ENCODE data around the gene MIR17HG. TPM values are rescaled to one million over a fixed set of nuclear protein-coding genes. Genes with fewer than 3 reads are reported as not detected.
A peak's percentile ranks its signal among the peaks of the same experiment; 100 is the strongest.

The MIR17HG gene
- total RNA-seq, 4 donors from 2014 or later: 2.2 to 5.7 (median 3.3) TPM

- peak overlapping the region; percentile 49 to 99 (median 81) for H3K4me3 ChIP-seq
- H3K27me3 ChIP-seq: peaks cover 0 to 4% of the 10 kb centered on the region in 2 donors
- no peaks in the 10 kb centered on the region for H3K9me3 ChIP-seq
- H3K4me1 ChIP-seq: peaks cover 0 to 35% (median 21%) of the 10 kb centered on the region in 4 donors
- TF ChIP-seq CTCF (IDR thresholded peaks at IDR 0.05): no peak
- TF ChIP-seq EP300 (IDR thresholded peaks at IDR 0.05): no peak
- TF ChIP-seq POLR2A (IDR thresholded peaks at IDR 0.05): no peak
- DNase-seq (ENCODE audit: low spot score in 2 of 2): no peak
- peak overlapping the region in 3 of 4 donors; percentile 87 to 99 (median 98) for H3K27ac ChIP-seq
- 4 to 5% methylated on average over 11 of the region's 11 CpGs for WGBS, 2 donors
- peaks cover 0 to 5% (median 0%) of the 10 kb centered on the region in 3 donors for H3K36me3 ChIP-seq
Observed at GRCh38 chr13:91346850-91347201, 661 bp upstream of the MIR17HG start.

DNA sequence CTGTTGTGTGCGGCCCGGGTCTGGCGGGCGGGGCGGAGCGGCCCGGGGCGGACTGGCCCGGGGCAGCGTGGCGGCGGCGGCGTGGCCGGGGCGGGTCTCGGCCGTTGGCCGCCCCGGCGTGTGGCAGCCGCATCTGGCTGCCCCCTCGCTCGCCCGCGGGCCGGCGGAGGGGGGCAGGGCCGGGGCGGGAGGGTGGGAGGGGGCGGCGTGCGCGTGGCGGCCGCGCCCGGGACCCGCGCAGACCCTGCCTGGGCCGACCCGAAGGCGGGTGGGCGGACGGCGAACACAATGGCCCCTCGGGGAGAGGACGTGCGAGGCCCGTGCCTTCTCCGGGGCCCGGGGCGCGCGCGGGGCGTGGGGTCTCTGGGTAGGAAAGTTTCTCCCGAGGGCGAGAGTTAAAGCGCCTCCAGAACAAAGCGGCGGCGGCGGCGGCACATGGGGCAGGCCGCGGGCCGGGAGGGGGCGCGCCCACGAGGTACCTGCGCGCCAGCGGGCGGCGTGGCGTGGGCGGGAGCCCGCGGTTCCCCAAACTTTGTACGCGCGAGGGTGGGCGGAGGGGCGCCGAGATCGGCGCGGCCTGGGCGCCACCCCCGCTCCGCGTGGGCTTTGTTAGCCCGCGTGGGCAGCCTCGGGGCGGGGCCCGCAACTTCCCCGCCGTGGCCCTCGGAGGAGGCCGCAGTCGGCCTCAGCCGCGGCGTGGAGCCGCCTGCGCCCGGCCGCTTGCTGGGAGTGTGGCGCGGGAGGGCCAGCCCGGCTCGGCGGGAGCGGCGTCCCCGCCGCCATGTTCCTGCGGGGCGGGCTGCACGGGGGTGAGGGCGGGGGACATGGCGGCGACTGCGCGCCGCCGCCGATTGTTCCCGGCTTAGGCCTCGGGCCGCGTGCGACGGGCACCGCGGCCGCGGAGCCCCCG, 764 bp downstream of the MIR17HG start:
- Histone ChIP-seq H3K9me3 (no peaks in the 10 kb centered on the region), H3K4me3 (peak overlapping the region; percentile 39 to 99 (median 81)), H3K36me3 (peaks cover 0 to 10% (median 0%) of the 10 kb centered on the region in 3 donors), H3K27ac (peak overlapping the region; percentile 76 to 99 (median 94)), H3K27me3 (no peaks in the 10 kb centered on the region), H3K4me1 (peaks cover 0 to 47% (median 21%) of the 10 kb centered on the region in 4 donors)
- TF ChIP-seq EP300 (IDR thresholded peaks at IDR 0.05) (no peak), CTCF (IDR thresholded peaks at IDR 0.05) (peak in 1 of 5 experiments; percentile 5)
- whole genome bisulfite sequencing, 2 donors: 0% methylated on average over 4 of the region's 141 CpGs; no CpG with 5 or more reads in 1 of the 2 donors
- peak; percentile 20 to 27 for DNase-seq (ENCODE audit: low spot score in 2 of 2)

DNA sequence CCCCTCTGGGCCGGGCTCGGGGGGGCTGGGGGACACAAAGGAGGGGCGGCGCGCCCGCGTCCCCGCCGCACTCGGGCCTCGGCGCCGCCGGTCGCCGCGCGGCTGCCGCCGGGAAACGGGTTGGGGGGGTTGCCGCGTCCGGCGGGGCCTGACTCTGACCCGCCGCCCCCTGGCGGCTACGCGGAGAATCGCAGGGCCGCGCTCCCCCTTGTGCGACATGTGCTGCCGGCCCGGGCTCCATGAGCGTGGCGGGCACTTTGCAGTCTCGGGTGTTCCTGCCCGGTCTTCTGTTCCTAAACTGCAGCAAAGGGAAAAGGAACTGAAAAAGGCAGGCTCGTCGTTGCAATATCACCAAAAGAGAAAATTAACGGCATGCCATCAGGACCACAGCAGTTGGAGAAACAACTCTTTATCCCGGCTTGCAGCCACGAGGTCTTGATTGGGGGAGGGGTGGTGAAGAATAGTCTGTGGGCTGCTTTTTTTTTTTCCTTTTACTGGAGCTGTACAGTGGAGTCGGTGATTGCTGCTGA, 1.5 kb downstream of the MIR17HG start:
- TF ChIP-seq EP300 (IDR thresholded peaks at IDR 0.05): peak in 1 of 2 donors; percentile 47
- TF ChIP-seq POLR2A (IDR thresholded peaks at IDR 0.05): peak; percentile 29 to 53
- TF ChIP-seq CTCF (IDR thresholded peaks at IDR 0.05): peak; percentile 94 to 100 (median 98)
- no peaks in the 10 kb centered on the region for H3K9me3 ChIP-seq
- H3K27ac ChIP-seq: peak overlapping the region; percentile 76 to 99 (median 94)
- DNase-seq (ENCODE audit: low spot score in 2 of 2): peak; percentile 95 to 97
- 0 to 1% methylated on average over 13 to 27 of the region's 46 CpGs for WGBS, 2 donors
- H3K27me3 ChIP-seq: no peaks in the 10 kb centered on the region
- peaks cover 0 to 54% (median 22%) of the 10 kb centered on the region in 4 donors for H3K4me1 ChIP-seq
- H3K4me3 ChIP-seq: peak overlapping the region; percentile 36 to 99 (median 81)
- peaks cover 0 to 13% (median 0%) of the 10 kb centered on the region in 3 donors for H3K36me3 ChIP-seq

DNA sequence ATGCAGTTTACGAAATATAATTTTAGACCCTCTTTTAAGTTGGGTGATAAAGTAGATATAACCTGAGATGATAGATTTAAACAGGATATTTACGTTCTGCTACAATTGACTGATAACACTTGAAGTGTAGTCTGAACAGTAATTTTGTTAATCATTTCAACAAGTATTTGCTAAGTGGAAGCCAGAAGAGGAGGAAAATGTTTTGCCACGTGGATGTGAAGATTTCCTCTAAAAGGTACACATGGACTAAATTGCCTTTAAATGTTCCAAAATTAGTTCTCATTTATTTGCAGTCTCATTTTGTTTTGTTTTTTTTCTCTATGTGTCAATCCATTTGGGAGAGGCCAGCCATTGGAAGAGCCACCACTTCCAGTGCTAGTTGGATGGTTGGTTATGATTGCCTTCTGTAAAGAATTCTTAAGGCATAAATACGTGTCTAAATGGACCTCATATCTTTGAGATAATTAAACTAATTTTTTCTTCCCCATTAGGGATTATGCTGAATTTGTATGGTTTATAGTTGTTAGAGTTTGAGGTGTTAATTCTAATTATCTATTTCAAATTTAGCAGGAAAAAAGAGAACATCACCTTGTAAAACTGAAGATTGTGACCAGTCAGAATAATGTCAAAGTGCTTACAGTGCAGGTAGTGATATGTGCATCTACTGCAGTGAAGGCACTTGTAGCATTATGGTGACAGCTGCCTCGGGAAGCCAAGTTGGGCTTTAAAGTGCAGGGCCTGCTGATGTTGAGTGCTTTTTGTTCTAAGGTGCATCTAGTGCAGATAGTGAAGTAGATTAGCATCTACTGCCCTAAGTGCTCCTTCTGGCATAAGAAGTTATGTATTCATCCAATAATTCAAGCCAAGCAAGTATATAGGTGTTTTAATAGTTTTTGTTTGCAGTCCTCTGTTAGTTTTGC, 2.8 kb downstream of the MIR17HG start:
- no peaks in the 10 kb centered on the region for H3K9me3 ChIP-seq
- WGBS, 2 donors: 50 to 52% methylated on average over 5 of the region's 5 CpGs
- no peak overlapping the region for H3K27ac ChIP-seq
- TF ChIP-seq CTCF (IDR thresholded peaks at IDR 0.05) (no peak), POLR2A (IDR thresholded peaks at IDR 0.05) (no peak), EP300 (IDR thresholded peaks at IDR 0.05) (no peak)
- peaks cover 0 to 56% (median 23%) of the 10 kb centered on the region in 4 donors for H3K4me1 ChIP-seq
- DNase-seq (ENCODE audit: low spot score in 2 of 2): no peak
- H3K27me3 ChIP-seq: no peaks in the 10 kb centered on the region
- no peak overlapping the region for H3K4me3 ChIP-seq
- peaks cover 0 to 25% (median 0%) of the 10 kb centered on the region in 3 donors for H3K36me3 ChIP-seq
